ENCODE measurements around the gene DENND4C. TPM values are rescaled to one million over a fixed set of nuclear protein-coding genes. Genes with fewer than 3 reads are reported as not detected.

The DENND4C gene
- total and polyA plus RNA-seq, 10 donors: 3.7 to 106 (median 48.7) TPM

GRCh38 chr9:19294219-19294618, 63.7 kb downstream of the DENND4C start:
- no peak for DNase-seq
- Histone ChIP-seq H3K27me3 (replicated peaks in 1 of 7) (no peaks in the 10 kb centered on the region), H3K4me1 (no peaks in the 10 kb centered on the region), H3K4me3 (no peak overlapping the region), H3K27ac (no peak overlapping the region), H3K9me3 (no peaks in the 10 kb centered on the region), H3K36me3 (peaks cover 2 to 93% (median 38%) of the 10 kb centered on the region in 6 donors)
- TF ChIP-seq POLR2A (IDR thresholded peaks at IDR 0.05): no peak
- WGBS, 5 donors: 93 to 98% (median 96%) methylated on average over 4 of the region's 4 CpGs
- intact Hi-C loops (cut with DNase I; ENCODE audit: low total_unique reads): no loop called here

- H3K27ac ChIP-seq: no peak overlapping the region
- H3K36me3 ChIP-seq: peaks cover 5 to 98% (median 41%) of the 10 kb centered on the region in 6 donors
- no peaks in the 10 kb centered on the region for H3K9me3 ChIP-seq
- no peaks in the 10 kb centered on the region for H3K4me1 ChIP-seq
- H3K4me3 ChIP-seq: no peak overlapping the region
- WGBS, 5 donors: 93 to 99% (median 95%) methylated on average over 2 of the region's 2 CpGs
- no peaks in the 10 kb centered on the region for H3K27me3 ChIP-seq (replicated peaks in 1 of 7)
- no peak for DNase-seq
- intact Hi-C loops (cut with DNase I; ENCODE audit: low total_unique reads): no loop called here
- TF ChIP-seq POLR2A (IDR thresholded peaks at IDR 0.05) (no peak), POLR2AphosphoS5 (IDR thresholded peaks at IDR 0.05) (no peak), CTCF (IDR thresholded peaks at IDR 0.05 in 8 of 11, conservative IDR thresholded peaks at IDR 0.05 in 3 of 11) (no peak)
Measured at GRCh38 chr9:19298436-19299000, 68.0 kb downstream of the DENND4C start.

DNA sequence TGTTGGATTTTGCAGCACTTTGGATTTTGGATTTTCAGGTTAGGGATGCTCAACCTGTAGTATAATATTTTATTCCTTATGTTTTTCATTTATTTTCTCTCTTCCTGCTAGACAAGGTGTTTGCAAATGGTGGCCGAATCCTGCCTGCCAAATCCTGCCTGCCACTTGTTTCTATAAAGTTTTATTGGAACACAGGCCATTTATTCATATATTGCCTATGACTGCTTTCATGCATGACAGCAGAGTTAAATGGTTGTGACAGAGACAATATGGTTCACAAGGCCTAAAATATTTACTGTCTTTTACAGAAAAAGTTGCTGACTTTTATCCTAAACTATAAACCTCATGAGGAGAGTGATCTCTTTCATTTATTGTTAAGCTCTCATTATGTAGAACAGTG, 72.7 kb downstream of the DENND4C start:
- DNase-seq: no peak
- peaks cover 3 to 95% (median 40%) of the 10 kb centered on the region in 6 donors for H3K36me3 ChIP-seq
- H3K4me3 ChIP-seq: no peak overlapping the region
- H3K27me3 ChIP-seq (replicated peaks in 1 of 7): no peaks in the 10 kb centered on the region
- H3K9me3 ChIP-seq: no peaks in the 10 kb centered on the region
- no peaks in the 10 kb centered on the region for H3K4me1 ChIP-seq
- 96 to 100% (median 100%) methylated on average over 1 of the region's 1 CpG for WGBS, 5 donors
- TF ChIP-seq POLR2AphosphoS5 (IDR thresholded peaks at IDR 0.05) (no peak), POLR2A (IDR thresholded peaks at IDR 0.05) (no peak), CTCF (IDR thresholded peaks at IDR 0.05 in 8 of 11, conservative IDR thresholded peaks at IDR 0.05 in 3 of 11) (no peak)
- intact Hi-C loops (cut with DNase I; ENCODE audit: low total_unique reads): no loop called here
- H3K27ac ChIP-seq: no peak overlapping the region

DNA sequence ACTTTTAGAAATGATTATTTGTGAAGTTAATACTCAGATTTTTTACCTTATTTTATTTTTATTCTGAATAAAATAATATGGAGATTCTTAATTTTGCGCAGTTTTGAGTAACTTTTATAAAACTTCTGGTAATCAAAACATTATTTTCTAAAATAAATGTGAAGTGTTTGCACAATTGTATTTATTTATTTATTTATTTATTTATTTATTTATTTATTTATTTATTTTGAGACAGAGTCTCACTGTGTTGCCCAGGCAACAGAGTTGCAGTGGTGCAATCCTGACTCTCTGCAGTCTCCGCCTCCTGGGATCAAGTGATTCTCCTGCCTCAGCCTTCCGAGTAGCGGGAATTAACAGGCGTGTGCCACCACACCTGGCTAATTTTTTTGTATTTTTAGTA, 76.1 kb downstream of the DENND4C start:
- no peak overlapping the region for H3K27ac ChIP-seq
- H3K36me3 ChIP-seq: peaks cover 0 to 63% (median 19%) of the 10 kb centered on the region in 6 donors
- H3K4me1 ChIP-seq: no peaks in the 10 kb centered on the region
- 96 to 100% (median 99%) methylated on average over 5 of the region's 5 CpGs for WGBS, 5 donors
- no peak for TF ChIP-seq CTCF (IDR thresholded peaks at IDR 0.05 in 8 of 11, conservative IDR thresholded peaks at IDR 0.05 in 3 of 11)
- no peak for TF ChIP-seq POLR2AphosphoS5 (IDR thresholded peaks at IDR 0.05)
- no peak for TF ChIP-seq POLR2A (IDR thresholded peaks at IDR 0.05)
- no peaks in the 10 kb centered on the region for H3K9me3 ChIP-seq
- intact Hi-C loops (cut with DNase I; ENCODE audit: low total_unique reads): no loop called here
- DNase-seq: no peak
- no peaks in the 10 kb centered on the region for H3K27me3 ChIP-seq (replicated peaks in 1 of 7)
- no peak overlapping the region for H3K4me3 ChIP-seq
